GM23338 (cell line): ENCODE data around the gene ANKFY1.

ENCODE experiments used
- CTCF ChIP-seq, 2 experiments: fragments of 200-600 bp in 1 of 2; sonication (generic) in 1 of 2; conservative IDR thresholded peaks; 2 replicates each; pipeline versions ENCODE4 v1.5.1 to v1.6.1; 2016 to 2017; ENCODE audit warnings: antibody characterized with exemption in 2 of 2, low read depth in 2 of 2, mild to moderate bottlenecking in 2 of 2, moderate library complexity in 1 of 2
- EZH2 ChIP-seq: fragments of 200-600 bp; sonication (generic); IDR thresholded peaks from one replicate; pipeline ENCODE4 v1.8.0; 2017; ENCODE audit warnings: antibody characterized with exemption, mild to moderate bottlenecking, low read depth; ENCODE audit not compliant: unreplicated experiment
- EZH2phosphoT487 ChIP-seq: fragments of 200-600 bp; sonication (generic); IDR thresholded peaks from one replicate; pipeline ENCODE4 v1.8.1; 2018; ENCODE audit warnings: antibody characterized with exemption; ENCODE audit not compliant: unreplicated experiment
- REST ChIP-seq: IDR thresholded peaks from one replicate; pipeline ENCODE4 v1.6.1; 2018; ENCODE audit warnings: antibody characterized with exemption; ENCODE audit not compliant: unreplicated experiment

- TF ChIP-seq EZH2 = no peak
- no peak for TF ChIP-seq CTCF (conservative IDR thresholded peaks at IDR 0.05; ENCODE audit: low read depth in 2 of 2)
- TF ChIP-seq EZH2phosphoT487 = no peak
- TF ChIP-seq REST = no peak
Measured at GRCh38 chr17:4209611-4210010, 54.2 kb downstream of the ANKFY1 start.
